ENCODE data around the gene KLF16. TPM values are rescaled to one million over a fixed set of nuclear protein-coding genes. Genes with fewer than 3 reads are reported as not detected.
"Not testable (repeated sequence)": the region's sequence is repeated elsewhere in the genome, so short reads cannot be mapped to it uniquely, and the experiment has no call there.

The KLF16 gene
- total RNA-seq, 1 experiment from 2014 or later = 26.7 TPM

DNA sequence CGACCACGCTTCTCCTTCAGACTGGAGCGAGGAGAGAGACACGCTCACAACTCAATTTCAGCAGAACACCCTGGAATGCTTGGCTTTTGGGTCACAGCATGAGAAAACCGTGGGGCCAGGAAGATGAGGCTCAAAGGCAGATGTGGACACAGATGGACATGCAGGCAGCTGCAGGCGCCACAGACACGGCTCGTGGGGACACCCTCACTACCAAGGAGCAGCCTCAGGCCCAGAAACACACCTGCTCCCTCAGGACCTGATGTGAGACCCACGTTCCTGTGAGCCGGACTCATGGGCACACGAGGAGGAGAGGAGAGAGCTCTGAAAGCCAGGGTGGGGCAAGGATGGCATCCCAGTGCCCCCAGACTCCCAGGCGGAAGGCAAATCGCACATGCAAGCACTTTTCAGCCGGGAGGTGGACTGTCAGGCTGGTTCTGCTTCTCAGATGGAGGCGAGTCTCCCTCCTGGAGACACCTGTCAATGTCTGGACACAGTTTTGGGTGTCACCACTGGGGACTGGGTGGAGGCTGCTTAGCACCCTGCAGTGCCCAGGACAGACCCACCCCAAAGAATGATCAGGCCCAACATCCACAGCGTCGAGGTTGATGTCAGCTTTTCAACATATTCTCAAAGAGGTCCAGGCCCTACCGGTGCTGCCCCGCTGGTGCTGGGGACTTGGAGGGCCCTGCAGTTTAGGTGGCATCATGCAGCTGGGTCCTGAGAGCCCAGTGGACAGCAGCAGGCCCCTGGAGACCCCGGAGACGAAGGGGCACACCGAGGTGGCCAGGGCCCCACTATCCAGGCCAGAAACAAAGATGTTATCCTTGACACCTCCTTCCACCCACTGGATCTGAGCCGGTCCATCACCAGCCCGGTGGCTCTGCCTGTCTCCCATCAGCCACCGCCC is 19.7 kb upstream of the KLF16 start:
- Histone ChIP-seq H4K20me1 (ENCODE audit: insufficient read depth) (peaks cover 8% of the 10 kb centered on the region; the same call in 1 of the 2 replicates), H3K9me2 (ENCODE audit: insufficient read depth) (no peaks in the 10 kb centered on the region), H2AFZ (no peak overlapping the region), H3K4me3 (no peak overlapping the region), H3K4me2 (peak overlapping the region; percentile 91), H3K27ac (no peak overlapping the region), H3K36me3 (ENCODE audit: low read depth) (no peaks in the 10 kb centered on the region), H3F3A (ENCODE audit: insufficient read depth, low read depth) (no peaks in the 10 kb centered on the region), H3K4me1 (replicated peaks; ENCODE audit: insufficient read depth) (peaks cover 6% of the 10 kb centered on the region; the same call in 1 of the 2 replicates), H3K79me2 (ENCODE audit: low read depth) (peaks cover 31% of the 10 kb centered on the region), H3K9me3 (ENCODE audit: insufficient read depth, low read depth) (no peaks in the 10 kb centered on the region), H3K27me3 (ENCODE audit: insufficient read depth, low read depth) (no peaks in the 10 kb centered on the region)
- intact Hi-C loops (cut with micrococcal nuclease; ENCODE audit: unreplicated experiment) = no loop called here
- CTCF ChIA-PET = no interaction called here
- no peak for DNase-seq
- POLR2A ChIA-PET (ENCODE audit: unreplicated experiment) = no interaction called here
- TF ChIP-seq EZH2 (IDR thresholded peaks at IDR 0.05; ENCODE audit: low read depth) = no peak
- no peak for TF ChIP-seq CTCF (conservative IDR thresholded peaks at IDR 0.05)
- BruUV-seq (replicated peaks) = no TSS peak

GRCh38 chr19:1882089-1882785 is 18.9 kb upstream of the KLF16 start:
- Histone ChIP-seq H3K4me1 (replicated peaks; ENCODE audit: insufficient read depth) (peaks cover 6% of the 10 kb centered on the region; the same call in 1 of the 2 replicates), H3K9me3 (ENCODE audit: insufficient read depth, low read depth) (no peaks in the 10 kb centered on the region), H3K4me2 (no peak overlapping the region), H3K9me2 (ENCODE audit: insufficient read depth) (no peaks in the 10 kb centered on the region), H2AFZ (no peak overlapping the region), H3K79me2 (ENCODE audit: low read depth) (peaks cover 31% of the 10 kb centered on the region), H3F3A (ENCODE audit: insufficient read depth, low read depth) (no peaks in the 10 kb centered on the region), H3K27ac (no peak overlapping the region), H3K36me3 (ENCODE audit: low read depth) (no peaks in the 10 kb centered on the region), H3K27me3 (ENCODE audit: insufficient read depth, low read depth) (no peaks in the 10 kb centered on the region), H4K20me1 (ENCODE audit: insufficient read depth) (peaks cover 8% of the 10 kb centered on the region; the same call in 1 of the 2 replicates), H3K4me3 (no peak overlapping the region)
- intact Hi-C loops (cut with micrococcal nuclease; ENCODE audit: unreplicated experiment) = no loop called here
- DNase-seq = no peak
- ChIA-PET CTCF (no interaction called here), POLR2A (ENCODE audit: unreplicated experiment) (no interaction called here)
- BruUV-seq (replicated peaks) = no TSS peak
- TF ChIP-seq CTCF (conservative IDR thresholded peaks at IDR 0.05) (no peak), EZH2 (IDR thresholded peaks at IDR 0.05; ENCODE audit: low read depth) (no peak)

GRCh38 chr19:1881393-1882088 is 18.2 kb upstream of the KLF16 start:
- DNase-seq; H2AFZ ChIP-seq; H3K4me2 ChIP-seq; H3K4me1 ChIP-seq (replicated peaks; ENCODE audit: insufficient read depth); H4K20me1 ChIP-seq (ENCODE audit: insufficient read depth); H3K9me2 ChIP-seq (ENCODE audit: insufficient read depth); H3K4me3 ChIP-seq; H3K36me3 ChIP-seq (ENCODE audit: low read depth); intact Hi-C loops (cut with micrococcal nuclease; ENCODE audit: unreplicated experiment); POLR2A ChIA-PET (ENCODE audit: unreplicated experiment); CTCF ChIA-PET; BruUV-seq (replicated peaks); H3K27ac ChIP-seq; H3K27me3 ChIP-seq (ENCODE audit: insufficient read depth, low read depth); H3K9me3 ChIP-seq (ENCODE audit: insufficient read depth, low read depth); H3F3A ChIP-seq (ENCODE audit: insufficient read depth, low read depth): not testable (repeated sequence)
- peaks cover 31% of the 10 kb centered on the region for H3K79me2 ChIP-seq (ENCODE audit: low read depth)

Data from PC-9 (cell line).